NCI-H187 treated with DMSO at 0.1 percent for 48 hours (cell line): ENCODE measurements around the gene JAG2.

Experiments used
- DNase-seq: peaks from one replicate; lab custom pipeline; 2025; lab: John Stamatoyannopoulos, UW

The JAG2 gene

GRCh38 chr14:105150368-105151083, 18.1 kb downstream of the JAG2 start:
- DNase-seq: no peak

- DNase-seq: no peak
Observed at GRCh38 chr14:105150026-105150367, 18.6 kb downstream of the JAG2 start.

GRCh38 chr14:105149146-105149781, 19.3 kb downstream of the JAG2 start:
- DNase-seq: no peak

- no peak for DNase-seq
Observed at GRCh38 chr14:105148604-105149145, 19.9 kb downstream of the JAG2 start.

- DNase-seq: no peak
Observed at GRCh38 chr14:105147671-105148603, 20.6 kb downstream of the JAG2 start.

GRCh38 chr14:105146976-105147635, 21.5 kb downstream of the JAG2 start:
- no peak for DNase-seq

GRCh38 chr14:105146181-105146975, 22.2 kb downstream of the JAG2 start:
- DNase-seq: no peak

- no peak for DNase-seq
Observed at GRCh38 chr14:105145381-105146180, 23.0 kb downstream of the JAG2 start.

- no peak for DNase-seq
Observed at GRCh38 chr14:105144666-105145380, 23.8 kb downstream of the JAG2 start.

- DNase-seq: no peak
Observed at GRCh38 chr14:105144026-105144665, 24.4 kb downstream of the JAG2 start.

GRCh38 chr14:105143451-105144025, 25.0 kb downstream of the JAG2 start:
- no peak for DNase-seq

GRCh38 chr14:105142651-105143450, 25.7 kb downstream of the JAG2 start:
- no peak for DNase-seq

GRCh38 chr14:105141486-105142281, 26.9 kb downstream of the JAG2 start:
- DNase-seq: no peak

GRCh38 chr14:105141026-105141425, 27.6 kb downstream of the JAG2 start:
- no peak for DNase-seq

GRCh38 chr14:105140581-105140980, 28.0 kb downstream of the JAG2 start:
- no peak for DNase-seq

GRCh38 chr14:105139831-105140239, 28.7 kb downstream of the JAG2 start:
- DNase-seq: no peak

GRCh38 chr14:105139212-105139825, 29.3 kb downstream of the JAG2 start:
- no peak for DNase-seq
